SU-DHL-6 (cell line): Measurements from ENCODE around the gene CLSTN2.

Experiments
- H2AFZ ChIP-seq: fragments of 200-600 bp; sonication (generic); 2 replicates; pipeline ENCODE4 v1.6.1; 2014; ENCODE audit warnings: low read depth, mild to moderate bottlenecking, moderate library complexity, mixed read lengths, antibody characterized with exemption, low read length; ENCODE audit not compliant: severe bottlenecking
- H3F3A ChIP-seq: fragments of 200-600 bp; shearing (Covaris generic); 2 replicates; pipeline ENCODE4 v1.6.0; 2016; ENCODE audit warnings: antibody characterized with exemption, mild to moderate bottlenecking; ENCODE audit not compliant: insufficient read depth
- H3K27ac ChIP-seq: fragments of 200-600 bp; sonication (generic); 2 replicates; pipeline ENCODE4 v1.5.1; 2016; ENCODE audit warnings: low read depth, mild to moderate bottlenecking, low read length, moderate library complexity, mixed read lengths
- H3K27me3 ChIP-seq: fragments of 200-600 bp; sonication (generic), shearing (Covaris generic); 2 replicates; pipeline ENCODE4 v1.6.0; 2014; ENCODE audit warnings: mild to moderate bottlenecking, low read length
- H3K36me3 ChIP-seq: fragments of 200-600 bp; sonication (generic); 2 replicates; pipeline ENCODE4 v1.6.1; 2014; ENCODE audit warnings: mild to moderate bottlenecking, low read length, mixed read lengths
- H3K4me2 ChIP-seq: fragments of 300-600, 200-600 bp; shearing (Covaris generic), sonication (generic); 2 replicates; pipeline ENCODE4 v1.6.0; 2014; ENCODE audit warnings: low read length, low read depth, mild to moderate bottlenecking; ENCODE audit not compliant: poor library complexity, severe bottlenecking
- H3K4me3 ChIP-seq: fragments of 200-600 bp; sonication (generic); 2 replicates; pipeline ENCODE4 v1.5.1; 2014; ENCODE audit warnings: antibody characterized with exemption, low read length, mild to moderate bottlenecking, mixed read lengths; ENCODE audit not compliant: insufficient read depth, poor library complexity, severe bottlenecking
- H3K79me2 ChIP-seq: fragments of 200-600 bp; sonication (generic); 2 replicates; pipeline ENCODE4 v1.6.1; 2014; ENCODE audit warnings: mild to moderate bottlenecking, low read length, moderate library complexity; ENCODE audit not compliant: insufficient read depth
- H3K9ac ChIP-seq: fragments of 200-600 bp; sonication (generic); 2 replicates; pipeline ENCODE4 v1.7.0; 2014; ENCODE audit warnings: mild to moderate bottlenecking, low read length
- H3K9me2 ChIP-seq: fragments of 200-600 bp; sonication (generic); replicated peaks from 2 replicates; pipeline ENCODE4 v1.6.1; 2014; ENCODE audit warnings: low read length; ENCODE audit not compliant: insufficient read depth
- H3K9me3 ChIP-seq: fragments of 200-600 bp; sonication (generic); 2 replicates; pipeline ENCODE4 v1.6.1; 2014; ENCODE audit warnings: low read length, mixed read lengths; ENCODE audit not compliant: insufficient read depth
- H4K20me1 ChIP-seq: fragments of 200-600 bp; sonication (generic); 2 replicates; pipeline ENCODE4 v1.6.1; 2014; ENCODE audit warnings: low read depth, mild to moderate bottlenecking, antibody characterized with exemption, low read length, moderate library complexity, mixed read lengths
- EZH2phosphoT487 ChIP-seq: fragments of 200-600 bp; sonication (generic), shearing (Covaris generic); conservative IDR thresholded peaks from 2 replicates; pipeline ENCODE4 v1.6.1; 2018; ENCODE audit warnings: mild to moderate bottlenecking, antibody characterized with exemption, low read length, moderate library complexity, mixed read lengths
- TF ChIP-seq, protein P1 (sequence below): fragments of 200-600 bp; sonication (generic); IDR thresholded peaks from one replicate; pipeline ENCODE4 v1.5.1; 2017; ENCODE audit warnings: antibody characterized with exemption, mild to moderate bottlenecking, low read length, moderate library complexity; ENCODE audit not compliant: insufficient read depth, poor library complexity, severe bottlenecking

CLSTN2 gene

DNA sequence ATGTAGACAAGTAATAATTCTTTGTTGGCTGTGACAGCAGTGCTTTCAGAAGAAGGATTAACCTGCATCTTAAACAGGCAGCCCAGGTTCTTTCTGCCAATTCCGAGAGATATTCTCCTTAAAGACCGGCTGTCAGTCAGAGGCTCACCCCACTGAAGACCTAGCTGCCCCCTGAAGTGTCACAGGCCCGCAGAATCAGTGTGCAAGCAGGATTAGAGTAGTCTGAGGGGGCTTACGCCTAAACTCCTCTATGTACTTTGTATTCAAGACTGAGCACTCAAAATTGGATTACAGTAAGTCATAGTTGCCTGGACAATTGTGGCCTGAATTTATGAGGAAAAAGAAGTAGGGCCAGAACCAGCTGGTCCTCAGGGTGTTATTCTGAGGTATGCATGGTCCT is 342.9 kb downstream of the CLSTN2 start:
- no peak overlapping the region for H2AFZ ChIP-seq
- H3K9me2 ChIP-seq = no peaks in the 10 kb centered on the region
- no peak overlapping the region for H3K4me3 ChIP-seq
- H3K79me2 ChIP-seq = no peaks in the 10 kb centered on the region
- H3K36me3 ChIP-seq = no peaks in the 10 kb centered on the region
- no peak overlapping the region for H3K9ac ChIP-seq
- no peak overlapping the region for H3K4me2 ChIP-seq
- H3K27ac ChIP-seq = no peak overlapping the region
- H3K27me3 ChIP-seq = no peaks in the 10 kb centered on the region
- H3F3A ChIP-seq = no peaks in the 10 kb centered on the region
- TF ChIP-seq, protein P1, sequence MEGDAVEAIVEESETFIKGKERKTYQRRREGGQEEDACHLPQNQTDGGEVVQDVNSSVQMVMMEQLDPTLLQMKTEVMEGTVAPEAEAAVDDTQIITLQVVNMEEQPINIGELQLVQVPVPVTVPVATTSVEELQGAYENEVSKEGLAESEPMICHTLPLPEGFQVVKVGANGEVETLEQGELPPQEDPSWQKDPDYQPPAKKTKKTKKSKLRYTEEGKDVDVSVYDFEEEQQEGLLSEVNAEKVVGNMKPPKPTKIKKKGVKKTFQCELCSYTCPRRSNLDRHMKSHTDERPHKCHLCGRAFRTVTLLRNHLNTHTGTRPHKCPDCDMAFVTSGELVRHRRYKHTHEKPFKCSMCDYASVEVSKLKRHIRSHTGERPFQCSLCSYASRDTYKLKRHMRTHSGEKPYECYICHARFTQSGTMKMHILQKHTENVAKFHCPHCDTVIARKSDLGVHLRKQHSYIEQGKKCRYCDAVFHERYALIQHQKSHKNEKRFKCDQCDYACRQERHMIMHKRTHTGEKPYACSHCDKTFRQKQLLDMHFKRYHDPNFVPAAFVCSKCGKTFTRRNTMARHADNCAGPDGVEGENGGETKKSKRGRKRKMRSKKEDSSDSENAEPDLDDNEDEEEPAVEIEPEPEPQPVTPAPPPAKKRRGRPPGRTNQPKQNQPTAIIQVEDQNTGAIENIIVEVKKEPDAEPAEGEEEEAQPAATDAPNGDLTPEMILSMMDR = no peak
- TF ChIP-seq EZH2phosphoT487 = no peak
- no peaks in the 10 kb centered on the region for H3K9me3 ChIP-seq
- H4K20me1 ChIP-seq = no peaks in the 10 kb centered on the region

DNA sequence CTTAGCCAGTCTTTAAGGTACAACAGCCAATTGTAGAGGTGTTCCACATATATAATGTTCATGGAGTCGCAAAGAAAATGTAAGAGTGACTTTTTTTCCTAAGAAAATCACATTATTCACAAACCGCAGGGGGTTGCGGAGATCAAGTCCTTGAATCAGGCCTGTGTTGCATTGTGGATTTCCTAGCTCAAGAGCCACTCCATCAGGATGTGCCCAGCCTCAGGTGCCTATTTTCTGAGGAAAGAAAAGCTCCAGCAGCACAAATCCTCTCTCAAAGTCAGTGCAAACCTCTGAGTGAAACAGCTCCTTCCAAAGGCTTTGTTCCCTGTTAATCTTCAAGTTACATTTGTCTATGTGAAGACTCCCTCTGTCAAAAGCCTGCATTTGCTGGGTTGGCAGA is 349.4 kb downstream of the CLSTN2 start:
- Histone ChIP-seq H3K27me3 (no peaks in the 10 kb centered on the region), H3K9me3 (no peaks in the 10 kb centered on the region), H3K4me3 (no peak overlapping the region), H3K9ac (no peak overlapping the region), H3K4me2 (no peak overlapping the region), H2AFZ (no peak overlapping the region), H3K27ac (no peak overlapping the region), H3K9me2 (no peaks in the 10 kb centered on the region), H3F3A (no peaks in the 10 kb centered on the region), H4K20me1 (no peaks in the 10 kb centered on the region), H3K79me2 (no peaks in the 10 kb centered on the region), H3K36me3 (no peaks in the 10 kb centered on the region)
- no peak for TF ChIP-seq EZH2phosphoT487
- TF ChIP-seq, protein P1 = no peak

DNA sequence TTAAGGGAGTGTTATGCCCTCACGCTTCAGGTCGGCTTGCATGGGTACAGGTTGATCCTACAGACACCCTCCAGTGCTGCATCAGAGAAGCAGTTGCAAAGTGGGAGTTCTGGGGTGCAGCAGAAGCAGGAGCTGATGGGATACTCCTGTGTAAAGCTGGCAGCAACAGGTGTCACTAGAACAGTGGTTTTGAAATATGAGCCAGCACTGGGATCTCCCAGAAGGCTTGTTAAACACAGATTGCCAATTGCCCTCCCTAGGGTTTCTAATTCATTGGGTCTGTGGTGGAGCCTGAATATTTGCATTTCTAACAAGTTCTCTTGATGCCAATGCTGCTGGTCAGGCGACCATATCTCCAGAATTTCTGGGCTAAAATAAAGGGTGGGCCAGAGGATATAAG is 350.4 kb downstream of the CLSTN2 start:
- no peaks in the 10 kb centered on the region for H3K27me3 ChIP-seq
- no peaks in the 10 kb centered on the region for H3K9me3 ChIP-seq
- no peak overlapping the region for H3K4me2 ChIP-seq
- H3K9ac ChIP-seq = no peak overlapping the region
- TF ChIP-seq, protein P1 = no peak
- TF ChIP-seq EZH2phosphoT487 = no peak
- H3K9me2 ChIP-seq = no peaks in the 10 kb centered on the region
- no peaks in the 10 kb centered on the region for H3F3A ChIP-seq
- no peaks in the 10 kb centered on the region for H4K20me1 ChIP-seq
- H2AFZ ChIP-seq = no peak overlapping the region
- no peaks in the 10 kb centered on the region for H3K79me2 ChIP-seq
- no peak overlapping the region for H3K27ac ChIP-seq
- H3K4me3 ChIP-seq = no peak overlapping the region
- no peaks in the 10 kb centered on the region for H3K36me3 ChIP-seq
